ENCODE data around the gene TBCEL. TPM values are rescaled to one million over a fixed set of nuclear protein-coding genes. Genes with fewer than 3 reads are reported as not detected.
A peak's percentile ranks its signal among the peaks of the same experiment; 100 is the strongest.

TBCEL gene
- total and polyA plus RNA-seq, 10 of the 15 experiments (the other 5 are each of a cell fraction or from before 2014, with no cell fraction given) = 2.0 to 10.4 (median 7.3) TPM

- TF ChIP-seq SP1 (IDR thresholded peaks at IDR 0.05; ENCODE audit: low read depth, low read length) (no peak), TCF7 (IDR thresholded peaks at IDR 0.05; ENCODE audit: borderline replicate concordance) (no peak), JUNB (IDR thresholded peaks at IDR 0.05) (no peak), CTCF (IDR thresholded peaks at IDR 0.05 in 2 of 3, conservative IDR thresholded peaks at IDR 0.05 in 1 of 3; ENCODE audit: control insufficient read depth in 2 of 3, extremely low read depth in 1 of 3, insufficient read depth in 1 of 3, low read depth in 3 of 3, low read length in 3 of 3) (no peak), RFX5 (IDR thresholded peaks at IDR 0.05; ENCODE audit: low read depth, low read length) (peak; percentile 64; the same call in 1 of the 2 replicates), RUNX3 (IDR thresholded peaks at IDR 0.05; ENCODE audit: low read length) (peak; percentile 77), TCF3 (IDR thresholded peaks at IDR 0.05; ENCODE audit: borderline replicate concordance, insufficient read depth, low read depth, low read length) (no peak), NR2C1 (IDR thresholded peaks at IDR 0.05) (peak; percentile 96), HSF1 (IDR thresholded peaks at IDR 0.05; ENCODE audit: low read depth, low read length) (no peak), CBFB (IDR thresholded peaks at IDR 0.05; ENCODE audit: low read depth) (peak; percentile 72), BACH1 (IDR thresholded peaks at IDR 0.05; ENCODE audit: borderline replicate concordance) (no peak), PKNOX1 (IDR thresholded peaks at IDR 0.05) (peak; percentile 35; the same call in 1 of the 2 replicates), ZSCAN29 (IDR thresholded peaks at IDR 0.05) (no peak)
- TF ChIP-seq, protein P1, sequence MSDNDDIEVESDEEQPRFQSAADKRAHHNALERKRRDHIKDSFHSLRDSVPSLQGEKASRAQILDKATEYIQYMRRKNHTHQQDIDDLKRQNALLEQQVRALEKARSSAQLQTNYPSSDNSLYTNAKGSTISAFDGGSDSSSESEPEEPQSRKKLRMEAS (IDR thresholded peaks at IDR 0.05; ENCODE audit: low read depth, low read length) = peak; percentile 98
- TF ChIP-seq, protein P2, sequence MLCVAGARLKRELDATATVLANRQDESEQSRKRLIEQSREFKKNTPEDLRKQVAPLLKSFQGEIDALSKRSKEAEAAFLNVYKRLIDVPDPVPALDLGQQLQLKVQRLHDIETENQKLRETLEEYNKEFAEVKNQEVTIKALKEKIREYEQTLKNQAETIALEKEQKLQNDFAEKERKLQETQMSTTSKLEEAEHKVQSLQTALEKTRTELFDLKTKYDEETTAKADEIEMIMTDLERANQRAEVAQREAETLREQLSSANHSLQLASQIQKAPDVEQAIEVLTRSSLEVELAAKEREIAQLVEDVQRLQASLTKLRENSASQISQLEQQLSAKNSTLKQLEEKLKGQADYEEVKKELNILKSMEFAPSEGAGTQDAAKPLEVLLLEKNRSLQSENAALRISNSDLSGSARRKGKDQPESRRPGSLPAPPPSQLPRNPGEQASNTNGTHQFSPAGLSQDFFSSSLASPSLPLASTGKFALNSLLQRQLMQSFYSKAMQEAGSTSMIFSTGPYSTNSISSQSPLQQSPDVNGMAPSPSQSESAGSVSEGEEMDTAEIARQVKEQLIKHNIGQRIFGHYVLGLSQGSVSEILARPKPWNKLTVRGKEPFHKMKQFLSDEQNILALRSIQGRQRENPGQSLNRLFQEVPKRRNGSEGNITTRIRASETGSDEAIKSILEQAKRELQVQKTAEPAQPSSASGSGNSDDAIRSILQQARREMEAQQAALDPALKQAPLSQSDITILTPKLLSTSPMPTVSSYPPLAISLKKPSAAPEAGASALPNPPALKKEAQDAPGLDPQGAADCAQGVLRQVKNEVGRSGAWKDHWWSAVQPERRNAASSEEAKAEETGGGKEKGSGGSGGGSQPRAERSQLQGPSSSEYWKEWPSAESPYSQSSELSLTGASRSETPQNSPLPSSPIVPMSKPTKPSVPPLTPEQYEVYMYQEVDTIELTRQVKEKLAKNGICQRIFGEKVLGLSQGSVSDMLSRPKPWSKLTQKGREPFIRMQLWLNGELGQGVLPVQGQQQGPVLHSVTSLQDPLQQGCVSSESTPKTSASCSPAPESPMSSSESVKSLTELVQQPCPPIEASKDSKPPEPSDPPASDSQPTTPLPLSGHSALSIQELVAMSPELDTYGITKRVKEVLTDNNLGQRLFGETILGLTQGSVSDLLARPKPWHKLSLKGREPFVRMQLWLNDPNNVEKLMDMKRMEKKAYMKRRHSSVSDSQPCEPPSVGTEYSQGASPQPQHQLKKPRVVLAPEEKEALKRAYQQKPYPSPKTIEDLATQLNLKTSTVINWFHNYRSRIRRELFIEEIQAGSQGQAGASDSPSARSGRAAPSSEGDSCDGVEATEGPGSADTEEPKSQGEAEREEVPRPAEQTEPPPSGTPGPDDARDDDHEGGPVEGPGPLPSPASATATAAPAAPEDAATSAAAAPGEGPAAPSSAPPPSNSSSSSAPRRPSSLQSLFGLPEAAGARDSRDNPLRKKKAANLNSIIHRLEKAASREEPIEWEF (IDR thresholded peaks at IDR 0.05; ENCODE audit: insufficient replicate concordance, low read depth, low read length) = no peak
Measured at GRCh38 chr11:121023848-121024751, at the start of gene TBCEL (continued).
